Motor neuron (in vitro differentiated cells): ENCODE data around the gene RUNX2. TPM values are rescaled to one million over a fixed set of nuclear protein-coding genes. Genes with fewer than 3 reads are reported as not detected.

Experiments
- ATAC-seq, 8 experiments: fragments of 200-7000 bp; cut with Tn5 transposase; replicated peaks in 6 of 8; 2 replicates each; pipeline ENCODE4 v1.8.0; 2021; ENCODE audit warnings: mild to moderate bottlenecking in 8 of 8, moderate library complexity in 8 of 8
- H3K27ac ChIP-seq, 2 donors: fragments of 250-450 bp; sonication (Bioruptor Pico); 2 replicates each; pipeline ENCODE4 v1.9.0; 2021; ENCODE audit warnings: antibody characterized with exemption in 2 of 2, mild to moderate bottlenecking in 2 of 2, moderate library complexity in 1 of 2
- H3K4me1 ChIP-seq, 2 donors: fragments of 250-450 bp; sonication (Bioruptor Pico); replicated peaks in 1 of 2; 2 replicates each; pipeline ENCODE4 v1.6.1; 2021; ENCODE audit warnings: antibody characterized with exemption in 2 of 2, mild to moderate bottlenecking in 2 of 2, moderate library complexity in 1 of 2
- H3K4me3 ChIP-seq, 5 donors: fragments of 250-450 bp; sonication (Bioruptor Pico); 2 replicates each; pipeline ENCODE4 v1.9.0; 2021; ENCODE audit warnings: antibody characterized with exemption in 5 of 5, mild to moderate bottlenecking in 5 of 5, moderate library complexity in 4 of 5
- WGBS, 10 experiments: fragments of 450-650 bp; shearing (Covaris generic); methylation state at CpG; one replicate each; pipeline ENCODE4 v1.0.0; 2022; 5-methylcytosine and 5-hydroxymethylcytosine counted together
- in situ Hi-C, 9 experiments: fragments of 400-800 bp; cut with MboI; loops; one replicate each; pipeline ENCODE4 v1.15.0; 2021; ENCODE audit warnings: low sequenced_read_pairs in 9 of 9, low pct_unique_long_range_greater_than_20kb in 2 of 9; ENCODE audit not compliant: unreplicated experiment in 9 of 9
- total RNA-seq, 8 experiments: library from RNA; unstranded; fragments of 300-600 nt; gene quantifications; 2 replicates each; pipeline versions ENCODE4 v1.2.3 to v1.2.4, GENCODE V29; 2022

The RUNX2 gene
- total RNA-seq, 8 experiments from 2014 or later = 0.46 to 7.8 (median 1.8) TPM

DNA sequence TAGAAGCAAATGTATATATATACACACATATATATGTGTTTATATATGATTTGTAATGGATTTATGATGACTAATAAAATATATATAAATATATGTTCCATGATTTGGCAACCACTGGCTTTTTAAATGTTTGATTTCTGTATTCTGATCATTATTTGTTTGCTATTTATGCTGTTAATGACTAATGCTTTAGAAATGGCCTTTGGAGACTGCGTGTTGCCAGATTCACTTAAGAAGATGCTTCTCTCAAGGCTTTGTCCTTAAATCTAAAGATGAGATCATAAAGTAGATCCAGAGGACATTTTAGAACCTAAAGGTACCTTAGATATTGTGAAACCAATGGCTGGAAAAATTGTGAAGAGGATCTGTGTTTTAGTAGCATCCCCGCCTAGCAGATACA lies 165.6 kb downstream of the RUNX2 start:
- in situ Hi-C loops = no loop called here

DNA sequence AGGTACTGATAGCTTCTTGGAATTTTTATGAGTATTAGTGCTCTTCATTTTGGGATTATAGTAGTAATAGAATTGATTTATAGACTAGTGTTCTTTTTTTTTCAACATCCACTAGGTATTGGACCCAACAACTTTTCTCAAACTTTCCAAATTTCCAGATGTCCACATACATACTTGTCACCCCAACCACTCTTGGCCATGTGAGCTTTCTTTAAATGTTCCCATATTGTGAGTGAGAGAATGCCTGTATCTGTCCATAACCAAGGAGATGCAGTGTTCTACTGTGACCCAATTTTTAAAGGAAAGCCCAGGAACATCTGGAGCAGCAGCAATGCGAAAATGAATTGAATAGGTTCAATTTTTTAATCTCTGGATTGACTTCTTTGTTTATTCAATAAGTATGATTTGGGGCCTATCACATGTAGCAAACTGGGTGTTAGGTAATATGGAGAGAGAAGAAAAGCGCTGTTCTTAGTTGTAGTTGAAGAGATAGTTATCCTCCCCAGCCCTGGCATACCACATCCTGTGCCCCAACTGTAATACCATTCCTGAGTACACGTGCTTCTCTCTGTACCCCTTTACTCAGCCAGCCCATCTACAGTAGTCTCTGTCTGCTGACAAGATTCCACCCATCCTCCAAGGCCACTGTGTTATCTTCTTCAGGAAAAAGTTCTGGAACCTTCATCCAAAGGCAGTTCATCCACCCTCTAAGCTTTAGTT lies 166.4 kb downstream of the RUNX2 start:
- Histone ChIP-seq H3K4me1 (no peaks in the 10 kb centered on the region), H3K27ac (no peak overlapping the region), H3K4me3 (no peak overlapping the region)
- in situ Hi-C loops = no loop called here
- no peak for ATAC-seq
- 25 to 100% (median 61%) methylated on average over 1 to 3 of the region's 3 CpGs; no CpG with 5 or more reads in 4 of the 10 experiments for WGBS, 10 experiments

More for the DNA sequence above, 165.6 kb downstream of the RUNX2 start:
- 67 to 100% (median 92%) methylated on average over 1 to 2 of the region's 2 CpGs; no CpG with 5 or more reads in 4 of the 10 experiments for WGBS, 10 experiments
- no peak overlapping the region for H3K27ac ChIP-seq
- H3K4me3 ChIP-seq = no peak overlapping the region
- no peaks in the 10 kb centered on the region for H3K4me1 ChIP-seq
- ATAC-seq = no peak

DNA sequence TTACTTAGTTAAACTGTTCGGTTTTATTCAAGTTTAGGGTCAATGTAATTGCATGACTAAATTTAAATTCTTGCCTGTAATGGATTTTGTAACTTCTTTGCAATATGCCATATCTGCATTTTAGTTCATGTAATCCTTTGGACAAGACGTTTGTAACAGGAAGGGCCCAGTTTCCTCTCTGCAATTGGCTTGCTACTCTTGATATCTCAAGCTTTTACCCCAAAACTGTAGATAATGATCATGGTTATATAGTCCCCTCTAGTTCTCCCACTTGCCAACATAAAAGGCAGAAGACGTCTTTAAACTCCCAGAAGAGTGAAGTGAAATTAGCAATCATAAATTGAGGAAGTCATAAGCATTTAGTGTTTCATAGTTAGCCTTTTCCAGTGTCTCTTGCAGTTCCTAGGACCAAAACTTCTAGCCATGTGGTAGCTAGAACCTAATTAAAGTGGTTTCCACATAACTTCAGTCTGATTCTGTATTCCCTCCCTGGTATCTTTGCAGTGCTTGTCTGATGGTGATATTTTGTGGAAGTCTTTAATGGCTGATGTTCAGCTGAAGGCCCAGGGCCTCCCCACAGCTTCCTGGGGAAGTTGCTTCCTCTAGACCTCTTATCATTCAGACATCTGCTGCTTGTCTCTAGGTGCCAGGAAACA lies 167.4 kb downstream of the RUNX2 start:
- Histone ChIP-seq H3K27ac (no peak overlapping the region), H3K4me3 (no peak overlapping the region), H3K4me1 (no peaks in the 10 kb centered on the region)
- in situ Hi-C loops = no loop called here
- ATAC-seq = no peak
- WGBS, 10 experiments = 40 to 86% (median 73%) methylated on average over 1 to 3 of the region's 3 CpGs; no CpG with 5 or more reads in 1 of the 10 experiments

DNA sequence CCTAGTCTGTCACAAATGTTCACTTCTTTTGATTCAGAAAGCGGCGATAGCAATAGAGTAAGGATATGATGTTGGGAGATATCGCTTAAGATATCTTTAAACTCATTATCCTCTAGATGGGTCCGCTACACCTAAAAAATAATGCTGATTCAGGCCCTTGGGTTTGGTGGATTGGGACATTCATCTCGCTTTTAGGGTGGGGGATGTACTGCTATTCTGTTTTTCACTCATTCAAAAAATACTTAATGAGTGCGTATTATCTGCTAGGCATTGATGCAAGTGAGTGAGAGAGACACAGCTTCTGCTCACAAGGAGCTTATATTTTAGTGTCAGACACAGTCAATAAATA lies 167.9 kb downstream of the RUNX2 start:
- Histone ChIP-seq H3K4me1 (no peaks in the 10 kb centered on the region), H3K27ac (no peak overlapping the region), H3K4me3 (no peak overlapping the region)
- WGBS, 10 experiments = 40 to 100% (median 97%) methylated on average over 1 to 5 of the region's 6 CpGs
- in situ Hi-C loops = no loop called here
- ATAC-seq = no peak

DNA sequence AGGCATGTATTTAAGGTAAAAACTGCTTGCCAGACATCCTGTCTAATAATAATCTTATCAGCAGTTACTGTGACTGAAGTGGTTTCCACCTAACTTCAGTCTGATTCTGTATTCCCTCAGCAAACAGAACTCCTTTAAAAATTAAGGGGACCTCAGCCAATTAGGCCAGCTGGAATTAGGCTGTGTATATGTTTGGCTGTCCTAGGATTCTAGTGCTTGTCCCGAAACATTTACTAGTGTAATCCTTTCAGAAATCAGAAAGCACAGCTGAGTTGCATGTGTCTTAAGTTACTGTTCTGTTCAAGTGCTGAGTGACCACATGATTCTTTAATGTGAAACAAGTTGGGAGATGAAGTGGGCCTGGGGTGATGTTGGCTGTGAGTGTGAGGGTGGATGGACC lies 170.5 kb downstream of the RUNX2 start:
- in situ Hi-C loops = no loop called here
- ATAC-seq = no peak
- WGBS, 10 experiments = 17 to 100% (median 80%) methylated on average over 1 of the region's 1 CpG; no CpG with 5 or more reads in 3 of the 10 experiments
- Histone ChIP-seq H3K4me1 (no peaks in the 10 kb centered on the region), H3K27ac (no peak overlapping the region), H3K4me3 (no peak overlapping the region)

DNA sequence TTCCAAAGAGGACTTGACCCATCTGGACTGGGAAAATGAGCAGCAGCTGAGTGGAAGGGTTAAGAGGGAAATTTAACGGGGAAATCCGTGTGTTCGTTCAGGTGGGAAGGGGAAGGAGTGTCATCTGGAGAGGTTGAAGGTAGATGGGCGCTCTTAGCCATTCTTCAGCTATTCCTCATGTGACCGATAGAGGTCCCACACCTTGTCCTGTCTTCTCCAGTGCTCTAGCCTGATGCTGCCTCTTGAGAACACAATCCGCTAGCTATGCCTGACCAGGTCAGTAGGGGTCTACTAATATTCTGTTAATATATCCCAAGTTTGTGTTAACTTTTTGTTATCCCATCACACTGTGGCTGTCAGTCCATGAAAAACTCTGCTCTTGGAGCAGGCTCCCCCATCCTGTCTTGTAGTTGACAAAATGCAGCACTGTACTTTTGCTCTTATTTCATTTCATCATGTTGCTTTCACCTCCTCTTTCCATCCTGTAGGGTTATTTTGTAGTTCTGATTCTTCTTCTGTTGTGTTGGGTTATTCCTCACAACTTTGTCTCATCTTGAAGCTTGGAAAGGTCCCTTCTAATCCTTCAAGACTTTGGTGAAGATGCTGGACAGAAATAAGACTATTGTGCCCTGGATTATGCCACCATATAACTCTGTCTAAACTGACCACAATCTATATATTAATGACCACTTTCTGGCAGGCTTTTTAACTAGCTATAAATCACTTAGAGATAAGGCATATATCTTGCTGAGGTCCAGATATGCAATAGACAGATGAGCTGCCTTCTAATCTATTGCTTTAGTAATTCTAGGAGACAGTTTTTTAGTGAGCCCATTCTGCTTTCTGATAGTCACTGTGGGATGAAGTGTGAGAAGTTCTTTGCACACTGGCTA lies 173.0 kb downstream of the RUNX2 start:
- Histone ChIP-seq H3K4me1 (peaks cover 0 to 5% of the 10 kb centered on the region in 2 donors), H3K4me3 (no peak overlapping the region), H3K27ac (no peak overlapping the region)
- peak in 1 of 8 experiments; percentile 27 for ATAC-seq
- WGBS, 10 experiments = 17 to 97% (median 83%) methylated on average over 1 to 6 of the region's 6 CpGs; no CpG with 5 or more reads in 3 of the 10 experiments
- in situ Hi-C loops = no loop called here

DNA sequence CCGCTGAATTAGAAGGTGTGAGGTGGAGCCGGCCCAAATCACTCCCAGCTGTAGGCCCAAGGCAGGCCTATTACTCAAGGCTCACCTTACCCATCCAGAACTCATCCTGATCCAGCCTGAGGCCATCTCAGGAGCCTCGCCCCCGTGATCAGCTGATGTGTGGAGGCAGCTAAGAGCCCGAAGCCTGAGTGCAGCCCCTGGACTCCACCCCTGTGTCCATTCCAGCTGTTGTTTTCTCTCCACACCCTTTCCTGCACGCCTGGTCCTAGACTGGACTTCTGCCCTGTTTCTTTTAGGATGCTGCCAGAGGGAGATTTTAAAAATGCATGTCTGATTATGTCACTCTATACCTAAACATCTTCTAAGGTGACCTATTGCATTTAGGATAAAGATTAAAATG lies 174.3 kb downstream of the RUNX2 start:
- 0 to 100% (median 92%) methylated on average over 1 to 3 of the region's 6 CpGs; no CpG with 5 or more reads in 5 of the 10 experiments for WGBS, 10 experiments
- in situ Hi-C loops = no loop called here
- H3K4me1 ChIP-seq = peaks cover 0 to 5% of the 10 kb centered on the region in 2 donors
- ATAC-seq = peak in 2 of 8 experiments; percentile 69 to 98
- no peak overlapping the region for H3K27ac ChIP-seq
- no peak overlapping the region for H3K4me3 ChIP-seq

DNA sequence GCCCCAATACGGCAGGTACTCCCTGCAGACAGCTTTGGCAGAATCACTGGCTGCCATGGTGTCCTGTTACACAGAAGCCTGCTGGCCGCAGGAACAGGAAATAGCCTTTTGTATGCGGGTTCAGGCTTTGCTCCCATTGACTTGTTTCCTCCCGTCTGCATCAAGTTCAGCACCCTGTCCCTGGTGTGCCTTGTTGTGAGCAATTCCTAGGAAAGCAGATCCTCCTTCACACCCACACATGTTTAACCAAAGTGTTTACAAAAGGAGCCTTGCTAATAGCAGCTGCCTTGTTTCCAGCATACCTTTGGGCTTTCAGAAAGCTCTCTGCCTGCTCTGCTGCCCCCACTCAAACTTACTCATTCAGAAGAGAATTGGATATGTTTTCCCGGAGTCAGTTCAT lies 176.8 kb downstream of the RUNX2 start:
- Histone ChIP-seq H3K4me1 (peaks cover 0 to 5% of the 10 kb centered on the region in 2 donors), H3K4me3 (no peak overlapping the region), H3K27ac (no peak overlapping the region)
- WGBS, 10 experiments = 0 to 73% (median 34%) methylated on average over 1 to 3 of the region's 5 CpGs
- in situ Hi-C loops = no loop called here
- ATAC-seq = peak in 2 of 8 experiments; percentile 35 to 49

DNA sequence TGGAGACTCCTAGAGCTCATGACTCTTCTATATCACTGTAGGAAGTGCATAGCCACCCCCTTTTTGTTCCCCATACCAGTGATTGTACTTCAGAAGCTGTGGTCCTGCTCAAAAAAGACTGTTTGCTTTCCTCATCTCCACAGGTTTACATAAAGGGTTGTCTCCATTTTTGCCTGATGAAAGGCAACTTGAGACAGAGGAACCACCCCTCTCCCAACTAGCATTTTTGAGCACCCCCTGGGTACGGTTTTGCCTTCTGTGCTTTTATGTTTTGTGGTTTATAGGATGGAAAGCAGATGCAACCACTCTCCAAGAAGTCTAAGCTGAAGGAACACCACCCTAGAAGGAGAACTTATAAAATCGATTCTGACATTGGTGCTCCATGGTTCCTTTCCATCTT lies 177.3 kb downstream of the RUNX2 start:
- ATAC-seq = no peak
- H3K4me1 ChIP-seq = peaks cover 0 to 5% of the 10 kb centered on the region in 2 donors
- in situ Hi-C loops = no loop called here
- 54 to 100% (median 77%) methylated on average over 1 to 2 of the region's 2 CpGs; no CpG with 5 or more reads in 4 of the 10 experiments for WGBS, 10 experiments
- no peak overlapping the region for H3K27ac ChIP-seq
- H3K4me3 ChIP-seq = no peak overlapping the region

DNA sequence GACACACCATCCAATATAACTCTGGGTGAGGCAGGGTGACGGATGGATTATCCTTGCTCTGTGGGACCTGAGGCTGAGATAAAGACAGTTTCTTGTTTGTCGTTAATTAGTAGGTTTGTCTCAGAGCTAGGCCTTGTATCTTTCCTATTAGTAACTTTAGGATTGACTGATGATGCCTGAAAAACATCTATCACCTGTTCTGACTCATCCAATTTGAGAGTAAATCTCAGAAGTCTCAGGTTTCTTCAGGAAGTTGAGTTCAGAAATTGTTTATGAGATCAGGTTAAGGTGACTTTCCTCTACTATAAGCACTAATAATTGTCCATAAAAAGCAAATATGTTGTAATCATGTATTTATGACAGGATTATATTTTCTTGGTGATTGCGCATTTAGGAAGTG lies 179.1 kb downstream of the RUNX2 start:
- Histone ChIP-seq H3K4me1 (peaks cover 1 to 5% of the 10 kb centered on the region in 2 donors), H3K4me3 (no peak overlapping the region), H3K27ac (no peak overlapping the region)
- in situ Hi-C loops = no loop called here
- 81 to 100% (median 100%) methylated on average over 1 to 3 of the region's 3 CpGs for WGBS, 10 experiments
- ATAC-seq = no peak

DNA sequence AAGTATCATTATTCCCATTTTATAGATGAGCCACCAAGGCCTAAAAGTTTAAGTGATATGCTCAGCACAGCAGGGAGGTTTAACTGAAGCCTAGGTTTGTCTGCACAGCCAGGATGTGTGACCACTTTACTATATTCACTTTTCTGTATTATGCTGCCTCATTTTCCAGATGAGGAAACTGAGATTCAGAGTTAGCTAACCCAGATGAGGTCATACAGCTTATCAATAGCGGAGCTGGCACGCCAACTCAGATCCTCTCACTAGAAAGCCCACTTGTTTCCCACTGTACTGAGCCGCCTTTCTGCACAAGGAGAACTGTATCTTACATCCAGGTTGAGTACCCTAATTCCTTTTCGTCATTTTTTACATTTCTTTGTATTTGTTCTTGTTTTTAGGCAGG lies 181.3 kb downstream of the RUNX2 start:
- no peak for ATAC-seq
- in situ Hi-C loops = no loop called here
- Histone ChIP-seq H3K4me3 (no peak overlapping the region), H3K4me1 (peaks cover 23% of the 10 kb centered on the region in 2 donors), H3K27ac (no peak overlapping the region)
- 80 to 100% (median 91%) methylated on average over 1 to 4 of the region's 4 CpGs; no CpG with 5 or more reads in 2 of the 10 experiments for WGBS, 10 experiments

DNA sequence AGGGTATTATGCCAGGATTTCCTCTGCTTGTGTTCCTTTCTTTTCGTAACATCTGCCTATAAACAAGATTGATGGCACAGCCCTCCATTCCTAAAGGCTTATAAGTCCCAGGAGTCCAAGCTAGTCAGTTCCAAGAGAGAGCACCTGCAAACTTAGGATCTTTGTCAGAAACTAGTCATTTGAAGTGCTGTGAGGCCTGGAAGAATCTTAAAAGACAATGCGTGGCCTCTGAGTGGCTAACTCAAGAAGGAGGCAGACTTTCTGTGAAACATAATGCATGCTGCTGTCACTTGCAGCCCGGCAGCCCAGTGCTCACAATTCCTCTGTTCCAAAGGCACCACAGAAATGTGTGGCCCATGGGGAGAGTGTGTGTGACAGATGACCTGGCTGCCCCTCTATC lies 184.6 kb downstream of the RUNX2 start:
- Histone ChIP-seq H3K4me1 (peaks cover 20 to 23% of the 10 kb centered on the region in 2 donors), H3K4me3 (no peak overlapping the region), H3K27ac (peak overlapping the region; percentile 6 to 44)
- peak in 5 of 8 experiments; percentile 66 to 74 (median 73) for ATAC-seq
- in situ Hi-C loops = no loop called here
- WGBS, 10 experiments = 17 to 100% (median 68%) methylated on average over 1 to 3 of the region's 3 CpGs; no CpG with 5 or more reads in 4 of the 10 experiments

DNA sequence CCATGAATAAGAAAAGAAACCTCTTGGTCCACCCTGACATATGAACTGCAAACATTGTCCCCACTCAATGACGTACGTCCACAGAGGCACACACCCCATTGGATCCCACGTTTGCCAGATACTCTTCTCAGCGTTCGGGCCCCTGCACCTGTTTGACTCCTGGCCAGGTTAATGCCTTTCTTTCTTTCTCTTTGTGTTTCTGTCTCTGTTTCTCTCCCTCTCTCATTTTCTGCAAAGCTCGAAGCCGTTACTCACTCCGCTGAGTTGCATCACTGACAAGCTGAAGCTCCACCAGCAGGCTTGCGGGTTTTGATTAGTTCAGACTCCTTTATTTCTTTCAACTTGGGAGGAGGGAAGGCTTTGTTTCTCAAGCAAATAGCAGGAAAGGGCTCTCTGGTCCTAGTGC lies 185.1 kb downstream of the RUNX2 start:
- 12 to 91% (median 18%) methylated on average over 3 to 9 of the region's 9 CpGs; no CpG with 5 or more reads in 3 of the 10 experiments for WGBS, 10 experiments
- peak in 5 of 8 experiments; percentile 86 to 92 (median 88) for ATAC-seq
- peaks cover 20 to 23% of the 10 kb centered on the region in 2 donors for H3K4me1 ChIP-seq
- peak overlapping the region in 2 of 5 donors; percentile 7 to 12 for H3K4me3 ChIP-seq
- peak overlapping the region; percentile 6 to 44 for H3K27ac ChIP-seq
- in situ Hi-C loops = no loop called here
